ENCODE measurements around the gene PRKAR2B.

GRCh38 chr7:107026166-107026565 is 18.3 kb upstream of the PRKAR2B start:
- TF ChIP-seq, protein P1, sequence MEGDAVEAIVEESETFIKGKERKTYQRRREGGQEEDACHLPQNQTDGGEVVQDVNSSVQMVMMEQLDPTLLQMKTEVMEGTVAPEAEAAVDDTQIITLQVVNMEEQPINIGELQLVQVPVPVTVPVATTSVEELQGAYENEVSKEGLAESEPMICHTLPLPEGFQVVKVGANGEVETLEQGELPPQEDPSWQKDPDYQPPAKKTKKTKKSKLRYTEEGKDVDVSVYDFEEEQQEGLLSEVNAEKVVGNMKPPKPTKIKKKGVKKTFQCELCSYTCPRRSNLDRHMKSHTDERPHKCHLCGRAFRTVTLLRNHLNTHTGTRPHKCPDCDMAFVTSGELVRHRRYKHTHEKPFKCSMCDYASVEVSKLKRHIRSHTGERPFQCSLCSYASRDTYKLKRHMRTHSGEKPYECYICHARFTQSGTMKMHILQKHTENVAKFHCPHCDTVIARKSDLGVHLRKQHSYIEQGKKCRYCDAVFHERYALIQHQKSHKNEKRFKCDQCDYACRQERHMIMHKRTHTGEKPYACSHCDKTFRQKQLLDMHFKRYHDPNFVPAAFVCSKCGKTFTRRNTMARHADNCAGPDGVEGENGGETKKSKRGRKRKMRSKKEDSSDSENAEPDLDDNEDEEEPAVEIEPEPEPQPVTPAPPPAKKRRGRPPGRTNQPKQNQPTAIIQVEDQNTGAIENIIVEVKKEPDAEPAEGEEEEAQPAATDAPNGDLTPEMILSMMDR (IDR thresholded peaks at IDR 0.05) = no peak
- no peak for TF ChIP-seq EZH2 (IDR thresholded peaks at IDR 0.05; ENCODE audit: borderline replicate concordance, insufficient read depth, low read depth, low read length, poor library complexity, severe bottlenecking)
